Esophagus muscularis mucosa (tissue), 4 donors: ENCODE measurements around the gene PALMD.

Source experiments
- CTCF ChIP-seq, 3 experiments: fragments of 200-600 bp in 2 of 3; fragments of 450-650 bp in 1 of 3; sonication (generic) in 2 of 3; IDR thresholded peaks; one replicate each; pipeline ENCODE4 v1.5.1; 2017 to 2019; ENCODE audit warnings: antibody characterized with exemption in 3 of 3, mild to moderate bottlenecking in 2 of 3, moderate library complexity in 1 of 3
- EP300 ChIP-seq: sonication (generic); formaldehyde crosslinking; IDR thresholded peaks from one replicate; pipeline ENCODE4 v1.6.1; 2017; ENCODE audit warnings: antibody characterized with exemption
- POLR2A ChIP-seq: fragments of 450-650 bp; IDR thresholded peaks from one replicate; pipeline ENCODE4 v1.6.1; 2017; ENCODE audit warnings: antibody characterized with exemption, moderate library complexity, mild to moderate bottlenecking, low read depth
- POLR2AphosphoS5 ChIP-seq, 2 donors: sonication (generic); formaldehyde crosslinking; IDR thresholded peaks; one replicate each; pipeline ENCODE4 v1.6.1; 2017; ENCODE audit warnings: antibody characterized with exemption in 2 of 2

GRCh38 chr1:99704356-99704816 lies 58.5 kb downstream of the PALMD start:
- TF ChIP-seq CTCF (IDR thresholded peaks at IDR 0.05) (no peak), POLR2A (no peak), EP300 (no peak), POLR2AphosphoS5 (IDR thresholded peaks at IDR 0.05) (no peak)
